ENCODE data around the gene TRIM61. TPM values are rescaled to one million over a fixed set of nuclear protein-coding genes. Genes with fewer than 3 reads are reported as not detected.
A peak's percentile ranks its signal among the peaks of the same experiment; 100 is the strongest.
"Not testable (repeated sequence)": the region's sequence is repeated elsewhere in the genome, so short reads cannot be mapped to it uniquely, and the experiment has no call there.

TRIM61 gene
- polyA plus RNA-seq, 1 donor (not counting 4 experiments of a cell fraction or from before 2014, with no cell fraction given), result 0.45 TPM

- H3K36me3 ChIP-seq (ENCODE audit: control insufficient read depth in 2 of 2, extremely low read depth in 1 of 2, insufficient read depth in 2 of 2, low read length in 2 of 2); H3K4me1 ChIP-seq (ENCODE audit: control insufficient read depth, extremely low read depth, insufficient read depth, low read length); FAIRE-seq; H3K27me3 ChIP-seq (ENCODE audit: control insufficient read depth, extremely low read depth, insufficient read depth, low read length); H3K9me3 ChIP-seq (ENCODE audit: control insufficient read depth, low read depth, low read length); dilution Hi-C loops (cut with MboI; ENCODE audit: extremely low pct_ligation_motif_present, low sequenced_read_pairs); H3K4me2 ChIP-seq (ENCODE audit: control insufficient read depth, extremely low read depth, insufficient read depth, low read depth, low read length); H3K79me2 ChIP-seq (ENCODE audit: control insufficient read depth, insufficient read depth, low read length); H3K27ac ChIP-seq (ENCODE audit: control insufficient read depth, insufficient read depth, low read length); H3K9me1 ChIP-seq (ENCODE audit: control insufficient read depth, extremely low read depth, insufficient read depth, low read length); H3K4me3 ChIP-seq (ENCODE audit: control insufficient read depth in 2 of 3, extremely low read depth in 1 of 3, insufficient read depth in 2 of 3, low read depth in 1 of 3, low read length in 3 of 3); H2AFZ ChIP-seq (ENCODE audit: control insufficient read depth, low read length); DNase-seq (ENCODE audit: low read depth, low spot score); H3K9ac ChIP-seq (ENCODE audit: control insufficient read depth, extremely low read depth, insufficient read depth, low read length); H4K20me1 ChIP-seq (ENCODE audit: control insufficient read depth, extremely low read depth, insufficient read depth, low read length): not testable (repeated sequence)
Observed at GRCh38 chr4:164998526-164999080, 21.1 kb upstream of the TRIM61 start.

- no peak for DNase-seq (ENCODE audit: low read depth, low spot score)
- Histone ChIP-seq H3K36me3 (ENCODE audit: control insufficient read depth in 2 of 2, extremely low read depth in 1 of 2, insufficient read depth in 2 of 2, low read length in 2 of 2) (no peaks in the 10 kb centered on the region), H3K27ac (ENCODE audit: control insufficient read depth, insufficient read depth, low read length) (no peak overlapping the region), H2AFZ (ENCODE audit: control insufficient read depth, low read length) (no peak overlapping the region), H4K20me1 (ENCODE audit: control insufficient read depth, extremely low read depth, insufficient read depth, low read length) (no peaks in the 10 kb centered on the region), H3K9ac (ENCODE audit: control insufficient read depth, extremely low read depth, insufficient read depth, low read length) (no peak overlapping the region), H3K79me2 (ENCODE audit: control insufficient read depth, insufficient read depth, low read length) (no peaks in the 10 kb centered on the region), H3K4me1 (ENCODE audit: control insufficient read depth, extremely low read depth, insufficient read depth, low read length) (no peaks in the 10 kb centered on the region), H3K9me3 (ENCODE audit: control insufficient read depth, low read depth, low read length) (no peaks in the 10 kb centered on the region), H3K9me1 (ENCODE audit: control insufficient read depth, extremely low read depth, insufficient read depth, low read length) (no peaks in the 10 kb centered on the region), H3K4me3 (ENCODE audit: control insufficient read depth in 2 of 3, extremely low read depth in 1 of 3, insufficient read depth in 2 of 3, low read depth in 1 of 3, low read length in 3 of 3) (no peak overlapping the region), H3K4me2 (ENCODE audit: control insufficient read depth, extremely low read depth, insufficient read depth, low read depth, low read length) (no peak overlapping the region), H3K27me3 (ENCODE audit: control insufficient read depth, extremely low read depth, insufficient read depth, low read length) (no peaks in the 10 kb centered on the region)
- TF ChIP-seq CTCF (optimal IDR thresholded peaks at IDR 0.05 in 1 of 3, IDR thresholded peaks at IDR 0.05 in 1 of 3, conservative IDR thresholded peaks at IDR 0.05 in 1 of 3; ENCODE audit: extremely low read depth in 1 of 3, insufficient read depth in 2 of 3, low read length in 3 of 3) (no peak), EZH2 (IDR thresholded peaks at IDR 0.05; ENCODE audit: low read length) (no peak)
- dilution Hi-C loops (cut with MboI; ENCODE audit: extremely low pct_ligation_motif_present, low sequenced_read_pairs), result no loop called here
- FAIRE-seq, result no peak
Observed at GRCh38 chr4:164997941-164998340, 20.5 kb upstream of the TRIM61 start.

GRCh38 chr4:164997324-164997723, 19.9 kb upstream of the TRIM61 start:
- no peak overlapping the region for H3K27ac ChIP-seq (ENCODE audit: control insufficient read depth, insufficient read depth, low read length)
- FAIRE-seq (no peak), DNase-seq (ENCODE audit: low read depth, low spot score) (no peak)
- H3K9ac ChIP-seq (ENCODE audit: control insufficient read depth, extremely low read depth, insufficient read depth, low read length), result no peak overlapping the region
- no peaks in the 10 kb centered on the region for H3K27me3 ChIP-seq (ENCODE audit: control insufficient read depth, extremely low read depth, insufficient read depth, low read length)
- H4K20me1 ChIP-seq (ENCODE audit: control insufficient read depth, extremely low read depth, insufficient read depth, low read length), result no peaks in the 10 kb centered on the region
- H3K4me2 ChIP-seq (ENCODE audit: control insufficient read depth, extremely low read depth, insufficient read depth, low read depth, low read length), result no peak overlapping the region
- no peak overlapping the region for H3K4me3 ChIP-seq (ENCODE audit: control insufficient read depth in 2 of 3, extremely low read depth in 1 of 3, insufficient read depth in 2 of 3, low read depth in 1 of 3, low read length in 3 of 3)
- H3K4me1 ChIP-seq (ENCODE audit: control insufficient read depth, extremely low read depth, insufficient read depth, low read length), result no peaks in the 10 kb centered on the region
- dilution Hi-C loops (cut with MboI; ENCODE audit: extremely low pct_ligation_motif_present, low sequenced_read_pairs), result no loop called here
- no peak overlapping the region for H2AFZ ChIP-seq (ENCODE audit: control insufficient read depth, low read length)
- no peaks in the 10 kb centered on the region for H3K9me1 ChIP-seq (ENCODE audit: control insufficient read depth, extremely low read depth, insufficient read depth, low read length)
- H3K36me3 ChIP-seq (ENCODE audit: control insufficient read depth in 2 of 2, extremely low read depth in 1 of 2, insufficient read depth in 2 of 2, low read length in 2 of 2), result no peaks in the 10 kb centered on the region
- TF ChIP-seq CTCF (optimal IDR thresholded peaks at IDR 0.05 in 1 of 3, IDR thresholded peaks at IDR 0.05 in 1 of 3, conservative IDR thresholded peaks at IDR 0.05 in 1 of 3; ENCODE audit: extremely low read depth in 1 of 3, insufficient read depth in 2 of 3, low read length in 3 of 3) (peak; percentile 40 to 45 (median 43)), EZH2 (IDR thresholded peaks at IDR 0.05; ENCODE audit: low read length) (no peak)
- H3K9me3 ChIP-seq (ENCODE audit: control insufficient read depth, low read depth, low read length), result no peaks in the 10 kb centered on the region
- H3K79me2 ChIP-seq (ENCODE audit: control insufficient read depth, insufficient read depth, low read length), result no peaks in the 10 kb centered on the region

GRCh38 chr4:164996123-164996522, 18.7 kb upstream of the TRIM61 start:
- H4K20me1 ChIP-seq (ENCODE audit: control insufficient read depth, extremely low read depth, insufficient read depth, low read length); H3K27ac ChIP-seq (ENCODE audit: control insufficient read depth, insufficient read depth, low read length); H3K9ac ChIP-seq (ENCODE audit: control insufficient read depth, extremely low read depth, insufficient read depth, low read length); FAIRE-seq; H3K4me1 ChIP-seq (ENCODE audit: control insufficient read depth, extremely low read depth, insufficient read depth, low read length); H3K36me3 ChIP-seq (ENCODE audit: control insufficient read depth in 2 of 2, extremely low read depth in 1 of 2, insufficient read depth in 2 of 2, low read length in 2 of 2); H3K79me2 ChIP-seq (ENCODE audit: control insufficient read depth, insufficient read depth, low read length); H3K9me3 ChIP-seq (ENCODE audit: control insufficient read depth, low read depth, low read length); H3K4me3 ChIP-seq (ENCODE audit: control insufficient read depth in 2 of 3, extremely low read depth in 1 of 3, insufficient read depth in 2 of 3, low read depth in 1 of 3, low read length in 3 of 3); DNase-seq (ENCODE audit: low read depth, low spot score); H3K27me3 ChIP-seq (ENCODE audit: control insufficient read depth, extremely low read depth, insufficient read depth, low read length); dilution Hi-C loops (cut with MboI; ENCODE audit: extremely low pct_ligation_motif_present, low sequenced_read_pairs); H3K4me2 ChIP-seq (ENCODE audit: control insufficient read depth, extremely low read depth, insufficient read depth, low read depth, low read length); H3K9me1 ChIP-seq (ENCODE audit: control insufficient read depth, extremely low read depth, insufficient read depth, low read length); H2AFZ ChIP-seq (ENCODE audit: control insufficient read depth, low read length): not testable (repeated sequence)

Data from keratinocyte (primary cell).